ENCODE data around the gene PSMD2.

DNA sequence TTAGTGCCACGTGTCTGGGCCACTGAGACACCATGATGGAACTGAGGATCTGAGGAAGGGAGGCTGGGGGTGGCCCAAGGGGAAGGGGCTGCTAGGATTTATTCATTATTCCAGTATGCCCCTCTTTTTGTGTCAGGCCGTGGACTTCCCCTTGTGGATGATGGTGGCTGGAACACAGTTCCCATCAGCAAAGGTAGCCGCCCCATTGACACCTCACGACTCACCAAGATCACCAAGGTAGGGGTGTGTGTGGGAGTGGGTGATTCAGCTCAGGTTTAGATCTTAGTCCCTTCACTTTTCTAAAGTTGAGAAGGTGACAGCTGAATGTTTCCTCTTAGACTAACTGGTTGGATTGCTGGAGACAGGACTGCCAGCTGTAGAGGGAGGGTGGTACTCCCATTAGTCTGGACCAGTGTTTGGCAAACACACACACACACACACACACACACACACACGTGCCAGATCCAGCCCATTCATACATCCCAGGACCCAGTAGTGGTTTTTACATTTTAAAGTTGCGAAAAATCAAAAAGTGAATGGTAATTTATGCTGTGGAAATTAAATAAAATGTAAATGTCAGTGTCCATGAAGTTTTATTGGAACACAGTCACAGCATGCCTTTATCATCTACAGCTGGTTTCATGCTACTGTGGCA, 26.8 kb downstream of the PSMD2 start:
- TF ChIP-seq POLR2AphosphoS5 (IDR thresholded peaks at IDR 0.05) = no peak
- TF ChIP-seq, protein P1, sequence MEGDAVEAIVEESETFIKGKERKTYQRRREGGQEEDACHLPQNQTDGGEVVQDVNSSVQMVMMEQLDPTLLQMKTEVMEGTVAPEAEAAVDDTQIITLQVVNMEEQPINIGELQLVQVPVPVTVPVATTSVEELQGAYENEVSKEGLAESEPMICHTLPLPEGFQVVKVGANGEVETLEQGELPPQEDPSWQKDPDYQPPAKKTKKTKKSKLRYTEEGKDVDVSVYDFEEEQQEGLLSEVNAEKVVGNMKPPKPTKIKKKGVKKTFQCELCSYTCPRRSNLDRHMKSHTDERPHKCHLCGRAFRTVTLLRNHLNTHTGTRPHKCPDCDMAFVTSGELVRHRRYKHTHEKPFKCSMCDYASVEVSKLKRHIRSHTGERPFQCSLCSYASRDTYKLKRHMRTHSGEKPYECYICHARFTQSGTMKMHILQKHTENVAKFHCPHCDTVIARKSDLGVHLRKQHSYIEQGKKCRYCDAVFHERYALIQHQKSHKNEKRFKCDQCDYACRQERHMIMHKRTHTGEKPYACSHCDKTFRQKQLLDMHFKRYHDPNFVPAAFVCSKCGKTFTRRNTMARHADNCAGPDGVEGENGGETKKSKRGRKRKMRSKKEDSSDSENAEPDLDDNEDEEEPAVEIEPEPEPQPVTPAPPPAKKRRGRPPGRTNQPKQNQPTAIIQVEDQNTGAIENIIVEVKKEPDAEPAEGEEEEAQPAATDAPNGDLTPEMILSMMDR (IDR thresholded peaks at IDR 0.05) = no peak
- no peak for TF ChIP-seq POLR2A (IDR thresholded peaks at IDR 0.05)
- no peak for TF ChIP-seq EP300 (IDR thresholded peaks at IDR 0.05)

Data from stomach (tissue), 4 donors.